A549 (cell line): ENCODE results near the gene REEP5.

Source experiments
- CTCF ChIP-seq: fragments of >200 bp; sonication (Bioruptor Twin); formaldehyde crosslinking; IDR thresholded peaks from 3 replicates; pipeline ENCODE4 v1.5.1; 2016
- FOSL2 ChIP-seq, 2 experiments: fragments of 450-650 bp in 1 of 2; fragments of >200 bp in 1 of 2; sonication (Bioruptor Twin) in 1 of 2; formaldehyde crosslinking; IDR thresholded peaks; 2 replicates each; pipeline versions ENCODE4 v1.5.0 to v1.6.1; 2016 to 2020; ENCODE audit warnings: mild to moderate bottlenecking in 1 of 2, moderate library complexity in 1 of 2
- JUN ChIP-seq, 2 experiments: fragments of >200 bp; sonication (Bioruptor Twin); formaldehyde crosslinking; IDR thresholded peaks; 2 replicates in 1 of 2; 3 replicates in 1 of 2; pipeline ENCODE4 v1.6.1; 2016 to 2017
- MAFK ChIP-seq: fragments of 450-650 bp; IDR thresholded peaks from 2 replicates; pipeline ENCODE4 v1.6.1; 2014; ENCODE audit not compliant: partially characterized antibody
- MAX ChIP-seq: IDR thresholded peaks from 2 replicates; pipeline ENCODE4 v1.6.1; 2012
- NR3C1 ChIP-seq: fragments of >200 bp; sonication (Bioruptor Twin); formaldehyde crosslinking; IDR thresholded peaks from 3 replicates; pipeline ENCODE4 v1.6.1; 2017
- PHF8 ChIP-seq: fragments of 200-600 bp; sonication (generic); IDR thresholded peaks from 2 replicates; pipeline ENCODE4 v1.6.1; 2016; ENCODE audit warnings: low read depth, mild to moderate bottlenecking, antibody characterized with exemption, moderate library complexity, borderline replicate concordance
- POLR2A ChIP-seq: IDR thresholded peaks from 2 replicates; pipeline ENCODE4 v1.6.1; 2012; ENCODE audit warnings: mild to moderate bottlenecking, low read length
- POLR2AphosphoS2 ChIP-seq: conservative IDR thresholded peaks from 2 replicates; pipeline ENCODE4 v1.6.1; 2012; ENCODE audit warnings: low read length, improper control_type of control experiment, inconsistent platforms
- RAD21 ChIP-seq, 2 experiments: fragments of >200 bp in 1 of 2; sonication (Bioruptor Twin) in 1 of 2; formaldehyde crosslinking in 1 of 2; IDR thresholded peaks in 1 of 2; conservative IDR thresholded peaks in 1 of 2; 2 replicates in 1 of 2; 3 replicates in 1 of 2; pipeline ENCODE4 v1.6.1; 2012 to 2018; ENCODE audit warnings: inconsistent platforms in 1 of 2
- RCOR1 ChIP-seq: fragments of 150-350 bp; IDR thresholded peaks from 2 replicates; pipeline ENCODE4 v1.6.1; 2014; ENCODE audit warnings: antibody characterized with exemption, low read length, low read depth
- ZFP36 ChIP-seq: fragments of 450-650 bp; IDR thresholded peaks from 2 replicates; pipeline ENCODE4 v1.6.1; 2014; ENCODE audit warnings: borderline replicate concordance; ENCODE audit not compliant: partially characterized antibody

- no peak for TF ChIP-seq CTCF
- no peak for TF ChIP-seq NR3C1
- TF ChIP-seq FOSL2 (IDR thresholded peaks at IDR 0.05): no peak
- TF ChIP-seq FOSL2 (CRISPR knock-in tag; IDR thresholded peaks at IDR 0.05): 0 out of 2 replicates have a peak, but pooled peaks have one; percentile 15
- TF ChIP-seq RCOR1: no peak
- no peak for TF ChIP-seq POLR2AphosphoS2
- TF ChIP-seq PHF8: no peak
- no peak for TF ChIP-seq MAX
- TF ChIP-seq ZFP36: no peak
- TF ChIP-seq RAD21 (conservative IDR thresholded peaks at IDR 0.05 in 1 of 2, IDR thresholded peaks at IDR 0.05 in 1 of 2): no peak
- TF ChIP-seq JUN (IDR thresholded peaks at IDR 0.05): no peak
- TF ChIP-seq POLR2A: no peak
- no peak for TF ChIP-seq MAFK
These were observed 43.3 kb downstream of the REEP5 start for GRCh38 chr5:112878760-112879159.
